ENCODE results near the gene FCGBP. TPM values are rescaled to one million over a fixed set of nuclear protein-coding genes. Genes with fewer than 3 reads are reported as not detected.
"Not testable (repeated sequence)": the region's sequence is repeated elsewhere in the genome, so short reads cannot be mapped to it uniquely, and the experiment has no call there.

Gene FCGBP
- total RNA-seq, 2 donors from 2014 or later, result 120 to 142 TPM

- Histone ChIP-seq H3K4me3 (no peak overlapping the region), H3K9me3 (no peaks in the 10 kb centered on the region), H3K27me3 (replicated peaks; ENCODE audit: insufficient read depth) (no peaks in the 10 kb centered on the region), H3K36me3 (no peaks in the 10 kb centered on the region), H3K4me1 (ENCODE audit: control insufficient read depth in 1 of 2, low read depth in 2 of 2) (no peaks in the 10 kb centered on the region), H3K27ac (no peak overlapping the region)
- DNase-seq (ENCODE audit: low spot score) (no peak), ATAC-seq (ENCODE audit: insufficient number of reproducible peaks, low FRiP score, low read depth) (no peak)
- TF ChIP-seq CTCF (IDR thresholded peaks at IDR 0.05), result no peak
Observed at GRCh38 chr19:39890755-39891551, 43.5 kb downstream of the FCGBP start.

- not testable (repeated sequence) for ATAC-seq (ENCODE audit: insufficient number of reproducible peaks, low FRiP score, low read depth); H3K4me3 ChIP-seq; H3K4me1 ChIP-seq (ENCODE audit: control insufficient read depth in 1 of 2, low read depth in 2 of 2); H3K27me3 ChIP-seq (replicated peaks; ENCODE audit: insufficient read depth); H3K9me3 ChIP-seq; DNase-seq (ENCODE audit: low spot score); H3K27ac ChIP-seq; H3K36me3 ChIP-seq
Observed at GRCh38 chr19:39889872-39890754, 44.3 kb downstream of the FCGBP start.

GRCh38 chr19:39887456-39887951, 46.9 kb downstream of the FCGBP start:
- not testable (repeated sequence) for H3K9me3 ChIP-seq; H3K4me1 ChIP-seq (ENCODE audit: control insufficient read depth in 1 of 2, low read depth in 2 of 2); DNase-seq (ENCODE audit: low spot score); H3K36me3 ChIP-seq; H3K27ac ChIP-seq; ATAC-seq (ENCODE audit: insufficient number of reproducible peaks, low FRiP score, low read depth); H3K27me3 ChIP-seq (replicated peaks; ENCODE audit: insufficient read depth); H3K4me3 ChIP-seq

GRCh38 chr19:39885821-39886554, 48.4 kb downstream of the FCGBP start:
- H3K27ac ChIP-seq; ATAC-seq (ENCODE audit: insufficient number of reproducible peaks, low FRiP score, low read depth); H3K36me3 ChIP-seq; DNase-seq (ENCODE audit: low spot score); H3K4me1 ChIP-seq (ENCODE audit: control insufficient read depth in 1 of 2, low read depth in 2 of 2); H3K9me3 ChIP-seq; H3K27me3 ChIP-seq (replicated peaks; ENCODE audit: insufficient read depth); H3K4me3 ChIP-seq: not testable (repeated sequence)

- not testable (repeated sequence) for H3K36me3 ChIP-seq; H3K4me1 ChIP-seq (ENCODE audit: control insufficient read depth in 1 of 2, low read depth in 2 of 2); ATAC-seq (ENCODE audit: insufficient number of reproducible peaks, low FRiP score, low read depth); H3K27ac ChIP-seq; DNase-seq (ENCODE audit: low spot score); H3K4me3 ChIP-seq; H3K9me3 ChIP-seq; H3K27me3 ChIP-seq (replicated peaks; ENCODE audit: insufficient read depth)
Observed at GRCh38 chr19:39884721-39885120, 49.7 kb downstream of the FCGBP start.

Other genes with a start within 250 kb of the FCGBP start
- gene LGALS14, start 230.2 kb downstream of the FCGBP start, total RNA-seq, result not detected
- not detected for gene CLC, start 196.6 kb downstream of the FCGBP start, total RNA-seq
- gene LEUTX, start 155.8 kb downstream of the FCGBP start, total RNA-seq, result not detected
- gene DYRK1B, start 100.5 kb downstream of the FCGBP start, total RNA-seq, result 10 to 100 TPM in 1 of 2 donors, 1 to 10 TPM in 1; 8.9 to 10.2 TPM
- gene FBL, start 88.3 kb downstream of the FCGBP start, total RNA-seq, result 100 to 1,000 TPM in 1 of 2 donors, 10 to 100 TPM in 1; 52.7 to 103 TPM
- gene PSMC4, start 36.5 kb upstream of the FCGBP start, total RNA-seq, result 10 to 100 TPM; 71.1 to 93.1 TPM
- gene ZNF546, start 62.4 kb upstream of the FCGBP start, total RNA-seq, result 1 to 10 TPM; 5.8 to 8.5 TPM
- 10 to 100 TPM; 21.2 to 25.3 TPM for gene ZNF780B, start 121.6 kb upstream of the FCGBP start, total RNA-seq
- gene ZNF780A, start 156.3 kb upstream of the FCGBP start, total RNA-seq, result 10 to 100 TPM in 1 of 2 donors, 1 to 10 TPM in 1; 8.9 to 17.7 TPM